H9 (cell line): ENCODE results near the gene C1orf74. TPM values are rescaled to one million over a fixed set of nuclear protein-coding genes. Genes with fewer than 3 reads are reported as not detected.

Experiments
- DNase-seq: peaks from one replicate; pipeline ENCODE4 v3.0.0-alpha.2; 2017
- H2AFZ ChIP-seq: one replicate; pipeline ENCODE4 v1.6.1; 2013; ENCODE audit warnings: mild to moderate bottlenecking, low read length, control low read depth, moderate library complexity
- H2AK5ac ChIP-seq: 2 replicates; pipeline ENCODE4 v1.6.1; 2013; ENCODE audit warnings: low read length, control low read depth, mixed read lengths; ENCODE audit not compliant: insufficient read length
- H2BK120ac ChIP-seq: one replicate; pipeline ENCODE4 v1.6.1; 2013; ENCODE audit warnings: low read depth, mild to moderate bottlenecking, low read length, control low read depth, inconsistent platforms; ENCODE audit not compliant: poor library complexity, severe bottlenecking
- H2BK12ac ChIP-seq: 2 replicates; pipeline ENCODE4 v1.6.1; 2013; ENCODE audit warnings: low read length, control low read depth, mixed read lengths, low read depth; ENCODE audit not compliant: insufficient read length
- H2BK15ac ChIP-seq: 2 replicates; pipeline ENCODE4 v1.6.1; 2013; ENCODE audit warnings: low read depth, low read length, control low read depth
- H2BK20ac ChIP-seq: one replicate; pipeline ENCODE4 v1.6.1; 2013; ENCODE audit warnings: low read depth, mild to moderate bottlenecking, low read length, control low read depth, inconsistent platforms; ENCODE audit not compliant: poor library complexity, severe bottlenecking
- H2BK5ac ChIP-seq: 2 replicates; pipeline ENCODE4 v1.6.1; 2013; ENCODE audit warnings: low read length, control low read depth, mixed read lengths; ENCODE audit not compliant: insufficient read length
- H3K14ac ChIP-seq: 2 replicates; pipeline ENCODE4 v1.6.1; 2013; ENCODE audit warnings: low read length, control low read depth; ENCODE audit not compliant: insufficient read depth
- H3K18ac ChIP-seq: 2 replicates; pipeline ENCODE4 v1.6.1; 2013; ENCODE audit warnings: low read depth, mild to moderate bottlenecking, mixed read lengths, low read length, control low read depth; ENCODE audit not compliant: insufficient read length
- H3K23ac ChIP-seq: 2 replicates; pipeline ENCODE4 v1.6.1; 2013; ENCODE audit warnings: low read length, control low read depth, mixed read lengths, low read depth; ENCODE audit not compliant: insufficient read length
- H3K23me2 ChIP-seq: 2 replicates; pipeline ENCODE4 v1.6.1; 2013; ENCODE audit warnings: low read depth, mild to moderate bottlenecking, mixed read lengths, low read length, control low read depth; ENCODE audit not compliant: insufficient read length, poor library complexity, severe bottlenecking
- H3K27ac ChIP-seq: 2 replicates; pipeline ENCODE4 v1.5.1; 2013; ENCODE audit warnings: low read length, control low read depth, mixed read lengths, low read depth; ENCODE audit not compliant: insufficient read length
- H3K27me3 ChIP-seq: 2 replicates; pipeline ENCODE4 v1.6.1; 2013; ENCODE audit warnings: low read length, control low read depth, inconsistent platforms; ENCODE audit not compliant: insufficient read depth
- H3K4ac ChIP-seq: 2 replicates; pipeline ENCODE4 v1.6.1; 2013; ENCODE audit warnings: low read depth, mild to moderate bottlenecking, control low read depth, inconsistent platforms, low read length, moderate library complexity
- H3K4me1 ChIP-seq: 2 replicates; pipeline ENCODE4 v1.6.1; 2013; ENCODE audit warnings: low read length, control low read depth, inconsistent platforms; ENCODE audit not compliant: insufficient read depth
- H3K4me2 ChIP-seq: 2 replicates; pipeline ENCODE4 v1.6.1; 2013; ENCODE audit warnings: low read length, control low read depth, mixed read lengths; ENCODE audit not compliant: insufficient read length, insufficient read depth
- H3K56ac ChIP-seq: 2 replicates; pipeline ENCODE4 v1.6.1; 2013; ENCODE audit warnings: low read depth, mild to moderate bottlenecking, mixed read lengths, low read length, control low read depth; ENCODE audit not compliant: insufficient read length
- H3K79me1 ChIP-seq: 2 replicates; pipeline ENCODE4 v1.6.1; 2013; ENCODE audit warnings: low read depth, mild to moderate bottlenecking, moderate library complexity, low read length, control low read depth, inconsistent platforms; ENCODE audit not compliant: insufficient read depth, poor library complexity, severe bottlenecking
- H3K79me2 ChIP-seq: 2 replicates; pipeline ENCODE4 v1.6.1; 2013; ENCODE audit warnings: low read length, control low read depth, inconsistent platforms; ENCODE audit not compliant: insufficient read depth
- H3K9ac ChIP-seq: 2 replicates; pipeline ENCODE4 v1.6.1; 2013; ENCODE audit warnings: low read length, control low read depth, mixed read lengths; ENCODE audit not compliant: insufficient read length; ENCODE audit errors: extremely low read depth
- H3K9me3 ChIP-seq: one replicate; pipeline ENCODE4 v1.6.1; 2013; ENCODE audit warnings: low read depth, low read length, inconsistent platforms; ENCODE audit not compliant: control insufficient read depth
- H3T11ph ChIP-seq: one replicate; pipeline ENCODE4 v1.6.1; 2013; ENCODE audit warnings: mild to moderate bottlenecking, low read length, control low read depth, inconsistent platforms
- H4K20me1 ChIP-seq: one replicate; pipeline ENCODE4 v1.6.1; 2013; ENCODE audit not compliant: control insufficient read depth, insufficient read length, insufficient read depth
- H4K5ac ChIP-seq: 2 replicates; pipeline ENCODE4 v1.6.1; 2013; ENCODE audit warnings: low read depth, mild to moderate bottlenecking, mixed read lengths, low read length, control low read depth; ENCODE audit not compliant: insufficient read length
- H4K8ac ChIP-seq: replicated peaks from 2 replicates; pipeline ENCODE4 v1.6.1; 2013; ENCODE audit warnings: low read length, control low read depth, mixed read lengths, low read depth; ENCODE audit not compliant: insufficient read length
- H4K91ac ChIP-seq: 2 replicates; pipeline ENCODE4 v1.6.1; 2013; ENCODE audit warnings: low read depth, mild to moderate bottlenecking, moderate library complexity, mixed read lengths, low read length, control low read depth; ENCODE audit not compliant: insufficient read length
- H3K27ac Mint-ChIP-seq, 3 experiments: 2 replicates in 2 of 3; 3 replicates in 1 of 3; pipeline ENCODE4 v1.8.0; 2020 to 2021; ENCODE audit warnings: mixed read lengths in 3 of 3, mild to moderate bottlenecking in 1 of 3, moderate library complexity in 1 of 3
- H3K27me3 Mint-ChIP-seq: 2 replicates; pipeline ENCODE4 v1.8.0; 2021; ENCODE audit warnings: low read depth, mild to moderate bottlenecking, moderate library complexity, mixed read lengths
- H3K36me3 Mint-ChIP-seq, 3 experiments: 2 replicates in 2 of 3; 3 replicates in 1 of 3; pipeline ENCODE4 v1.8.0; 2020 to 2021; ENCODE audit warnings: low read depth in 3 of 3, mixed read lengths in 3 of 3; ENCODE audit not compliant: insufficient read depth in 1 of 3
- H3K4me1 Mint-ChIP-seq, 2 experiments: 2 replicates each; pipeline ENCODE4 v1.8.0; 2020; ENCODE audit warnings: mixed read lengths in 2 of 2
- H3K4me3 Mint-ChIP-seq, 2 experiments: 2 replicates in 1 of 2; 3 replicates in 1 of 2; pipeline ENCODE4 v1.8.0; 2020 to 2021; ENCODE audit warnings: mild to moderate bottlenecking in 2 of 2, mixed read lengths in 2 of 2, moderate library complexity in 1 of 2
- H3K9me3 Mint-ChIP-seq, 2 experiments: 2 replicates in 1 of 2; 3 replicates in 1 of 2; pipeline ENCODE4 v1.8.0; 2020; ENCODE audit warnings: mild to moderate bottlenecking in 2 of 2, mixed read lengths in 2 of 2, moderate library complexity in 1 of 2
- CTCF ChIP-seq: fragments of 200-600 bp; sonication (generic); conservative IDR thresholded peaks from 3 replicates; pipeline ENCODE4 v1.8.0; 2021; ENCODE audit warnings: antibody characterized with exemption, mild to moderate bottlenecking
- total RNA-seq: library from RNA; stranded (reverse); gene quantifications from 2 replicates; pipeline ENCODE4 v1.2.1, GENCODE V29; 2021

Gene C1orf74
- total RNA-seq, 1 experiment from 2014 or later = 2.4 TPM

GRCh38 chr1:209761011-209761635, 23.2 kb downstream of the C1orf74 start:
- Histone ChIP-seq H3K56ac (no peak overlapping the region), H3K4me1 (no peaks in the 10 kb centered on the region), H3K23ac (no peak overlapping the region), H2AK5ac (no peak overlapping the region), H3K79me2 (no peaks in the 10 kb centered on the region), H3K79me1 (no peaks in the 10 kb centered on the region), H3K4me2 (no peak overlapping the region), H3T11ph (no peak overlapping the region), H3K27ac (no peak overlapping the region), H3K23me2 (no peaks in the 10 kb centered on the region), H4K5ac (no peak overlapping the region), H3K18ac (no peak overlapping the region), H2BK5ac (no peak overlapping the region), H2BK120ac (no peak overlapping the region), H3K14ac (no peak overlapping the region), H2BK12ac (no peak overlapping the region), H3K9ac (no peak overlapping the region), H2BK20ac (no peak overlapping the region), H3K4ac (no peak overlapping the region), H2BK15ac (no peak overlapping the region), H4K91ac (no peak overlapping the region), H3K27me3 (no peaks in the 10 kb centered on the region), H4K20me1 (no peaks in the 10 kb centered on the region), H4K8ac (no peak overlapping the region), H3K9me3 (no peaks in the 10 kb centered on the region), H2AFZ (no peak overlapping the region)
- Mint-ChIP-seq H3K4me1 (no peaks in the 10 kb centered on the region), H3K9me3 (no peaks in the 10 kb centered on the region; a peak in 1 of 5 replicates), H3K27ac (no peak overlapping the region), H3K27me3 (peaks cover 31% of the 10 kb centered on the region), H3K36me3 (no peaks in the 10 kb centered on the region), H3K4me3 (no peak overlapping the region)
- no peak for TF ChIP-seq CTCF
- no peak for DNase-seq
